Fibroblast of mammary gland (primary cell): ENCODE measurements around the gene EEFSEC.

Experiments
- DNase-seq: peaks from one replicate; pipeline ENCODE4 v3.0.0-alpha.2; 2010; ENCODE audit warnings: low read depth
- H3K4me3 ChIP-seq: 2 replicates; pipeline ENCODE4 v1.5.1; 2011; ENCODE audit warnings: low read depth, mild to moderate bottlenecking, low read length, moderate library complexity; ENCODE audit not compliant: control insufficient read depth
- CTCF ChIP-seq: conservative IDR thresholded peaks from 2 replicates; pipeline ENCODE4 v1.5.1; 2011; ENCODE audit warnings: low read depth, low read length, inconsistent platforms; ENCODE audit not compliant: control insufficient read depth, insufficient read depth

The EEFSEC gene

DNA sequence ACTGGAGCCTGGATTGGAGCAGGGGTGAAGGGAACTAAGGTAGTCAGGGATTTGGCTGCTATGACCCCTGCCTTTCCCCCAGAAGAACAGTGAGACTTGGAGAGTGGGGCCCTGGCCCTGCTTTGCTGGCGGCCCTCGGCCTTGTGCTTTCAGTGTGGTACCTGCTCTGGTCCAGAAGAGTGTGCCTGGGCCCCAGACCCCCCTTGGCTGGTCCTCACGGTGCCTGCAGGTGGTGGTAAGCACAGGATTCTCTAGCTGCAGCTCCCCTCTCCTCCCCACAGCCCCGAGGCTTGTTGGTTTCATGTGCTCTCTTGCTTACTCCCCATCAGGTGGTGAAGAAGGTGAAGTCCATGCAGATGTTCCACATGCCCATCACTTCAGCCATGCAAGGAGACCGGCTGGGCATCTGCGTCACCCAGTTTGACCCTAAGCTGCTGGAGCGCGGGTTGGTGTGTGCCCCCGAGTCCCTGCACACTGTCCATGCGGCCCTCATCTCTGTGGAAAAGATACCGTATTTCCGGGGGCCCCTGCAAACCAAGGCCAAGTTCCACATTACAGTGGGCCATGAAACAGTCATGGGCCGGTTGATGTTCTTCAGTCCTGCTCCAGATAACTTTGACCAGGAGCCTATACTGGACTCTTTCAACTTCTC is 187.7 kb downstream of the EEFSEC start:
- H3K4me3 ChIP-seq = no peak overlapping the region
- TF ChIP-seq CTCF = no peak
- no peak for DNase-seq

GRCh38 chr3:128341659-128342395 is 188.5 kb downstream of the EEFSEC start:
- H3K4me3 ChIP-seq = no peak overlapping the region
- TF ChIP-seq CTCF = no peak
- no peak for DNase-seq

- no peak for TF ChIP-seq CTCF
- H3K4me3 ChIP-seq = no peak overlapping the region
- DNase-seq = no peak
Observed at GRCh38 chr3:128342701-128343180, 189.5 kb downstream of the EEFSEC start.

DNA sequence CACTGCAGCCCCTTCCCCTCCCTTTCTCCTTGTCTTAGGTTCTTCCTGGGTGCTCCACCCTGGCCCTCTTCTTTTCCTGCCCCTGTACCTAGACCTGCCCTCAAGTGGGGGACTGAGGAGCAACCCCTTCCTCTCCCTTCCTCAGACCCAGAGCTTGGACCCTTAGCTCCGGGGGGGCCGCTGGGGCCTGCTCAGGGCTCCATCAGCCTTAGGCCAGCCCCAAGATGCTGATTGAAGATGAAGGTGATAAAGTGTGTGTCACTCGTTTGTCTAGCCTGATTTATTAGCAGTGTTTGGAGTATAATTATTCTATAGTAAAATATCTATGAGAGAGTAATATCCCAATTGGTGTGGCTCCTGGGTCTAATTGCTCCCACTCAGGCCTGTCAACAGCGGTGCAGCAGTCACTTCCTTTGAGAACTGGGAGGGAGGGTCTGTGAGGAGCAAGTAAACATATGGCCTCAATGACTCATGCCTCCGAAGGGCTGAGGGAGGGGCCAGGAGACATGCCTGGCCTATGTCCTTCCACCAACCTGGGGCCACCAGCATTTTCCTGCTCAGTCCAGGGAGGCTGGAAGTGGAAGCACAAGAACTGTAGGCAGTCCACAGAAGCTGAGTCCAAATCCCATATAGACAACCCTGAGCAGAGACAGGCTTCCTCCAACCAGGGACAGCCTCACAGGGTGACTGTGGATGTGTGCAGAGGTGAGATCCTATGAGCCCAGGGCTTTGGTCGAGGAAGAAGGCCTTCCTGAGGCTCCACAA is 190.2 kb downstream of the EEFSEC start:
- H3K4me3 ChIP-seq = no peak overlapping the region
- no peak for TF ChIP-seq CTCF
- peak; percentile 61 for DNase-seq

GRCh38 chr3:128344052-128344735 is 190.9 kb downstream of the EEFSEC start:
- no peak for DNase-seq
- TF ChIP-seq CTCF = no peak
- no peak overlapping the region for H3K4me3 ChIP-seq

DNA sequence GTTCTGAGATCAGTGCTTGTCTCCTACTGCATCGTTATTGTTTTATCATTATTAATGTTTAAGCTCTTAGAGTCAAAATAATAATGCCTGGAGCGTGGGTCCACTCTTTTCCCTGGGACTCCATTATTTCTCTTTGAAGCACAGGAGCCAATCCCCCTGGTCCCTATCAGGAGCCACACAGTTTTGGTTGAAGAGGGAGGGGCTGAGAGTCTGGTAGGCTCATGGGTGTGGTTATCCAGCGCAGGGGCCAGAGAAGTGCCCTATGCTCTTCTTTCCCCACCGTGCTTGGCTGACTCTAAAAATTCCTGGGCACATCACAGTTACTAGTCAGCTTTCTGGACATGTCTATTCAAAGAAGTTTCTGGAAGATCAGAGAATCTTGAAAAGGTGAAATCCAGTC is 191.9 kb downstream of the EEFSEC start:
- H3K4me3 ChIP-seq = no peak overlapping the region
- DNase-seq = no peak
- no peak for TF ChIP-seq CTCF
